Measurements from ENCODE around the gene LRTM2. TPM values are rescaled to one million over a fixed set of nuclear protein-coding genes. Genes with fewer than 3 reads are reported as not detected.

Gene LRTM2
- total and polyA plus RNA-seq, 9 of the 15 experiments (the other 6 are each of a cell fraction or from before 2014, with no cell fraction given) = 0.09 TPM; not detected in 8

DNA sequence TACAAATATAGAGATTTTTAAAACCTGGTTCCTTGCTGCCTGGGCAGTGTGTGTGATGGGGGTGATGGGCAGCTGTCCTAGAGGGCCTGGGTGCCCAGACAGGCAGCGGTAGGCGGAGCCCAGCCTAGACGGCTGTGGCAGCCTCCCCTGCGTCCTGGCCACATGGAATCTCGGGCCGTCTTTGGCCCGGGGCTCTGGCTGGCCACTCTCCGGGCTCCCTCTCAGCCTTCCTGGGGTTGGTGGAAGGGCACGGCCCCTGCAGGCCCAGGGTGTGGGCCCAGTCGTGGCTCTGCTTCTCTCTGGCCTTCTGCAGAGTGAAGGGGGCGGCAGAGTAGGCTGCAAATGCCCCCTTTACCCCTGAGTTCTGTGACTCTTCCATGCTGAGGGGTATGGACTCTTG, 2.3 kb downstream of the LRTM2 start:
- ChIA-PET CTCF (ENCODE audit: low intra/inter-chr PET ratio) (no interaction called here), POLR2A (no interaction called here)
- H3K4me3 ChIP-seq = no peak overlapping the region
- intact Hi-C loops (cut with micrococcal nuclease) (no loop called here), in situ Hi-C loops (cut with MboI) (no loop called here)
- H3K9ac ChIP-seq (ENCODE audit: insufficient read depth in 1 of 2, low read depth in 2 of 2, low read length in 2 of 2) = no peak overlapping the region
- H3K4me1 ChIP-seq (replicated peaks in 1 of 2; ENCODE audit: control insufficient read depth in 2 of 2, insufficient read depth in 2 of 2, low read length in 2 of 2) = peaks cover 0 to 17% of the 10 kb centered on the region in 2 experiments; a peak in 2 of 5 replicates
- DNase-seq (ENCODE audit: extremely low read depth in 1 of 4, low spot score in 3 of 4) = no peak
- peaks cover 29 to 81% of the 10 kb centered on the region in 2 experiments; a peak in 4 of 5 replicates for H3K27me3 ChIP-seq (ENCODE audit: control insufficient read depth in 2 of 2, insufficient read depth in 2 of 2, low read length in 2 of 2)
- H2AFZ ChIP-seq (ENCODE audit: low read depth, low read length) = no peak overlapping the region
- H3K27ac ChIP-seq (ENCODE audit: extremely low read depth, low read depth, low read length) = no peak overlapping the region
- peaks cover 6% of the 10 kb centered on the region; the same call in 1 of the 2 replicates for H4K20me1 ChIP-seq (replicated peaks; ENCODE audit: control insufficient read depth, insufficient read depth, low read length)
- no peaks in the 10 kb centered on the region for H3K9me3 ChIP-seq (replicated peaks; ENCODE audit: control insufficient read depth, insufficient read depth, low read depth, low read length)
- H3K9me1 ChIP-seq (ENCODE audit: control insufficient read depth, insufficient read depth, low read length) = no peaks in the 10 kb centered on the region
- no peaks in the 10 kb centered on the region for H3K36me3 ChIP-seq (ENCODE audit: control insufficient read depth, insufficient read depth, low read length)
- no peak for FAIRE-seq
- H3K4me2 ChIP-seq (ENCODE audit: insufficient read depth, low read length) = no peak overlapping the region
- WGBS (ENCODE audit: insufficient coverage, low coverage, missing lambda C conversion rate) = 2% methylated on average over 9 of the region's 11 CpGs
- no peak for TF ChIP-seq SMARCA5 (IDR thresholded peaks at IDR 0.05)
- BruUV-seq (replicated peaks) = no TSS peak
- no peaks in the 10 kb centered on the region for H3K79me2 ChIP-seq (ENCODE audit: control insufficient read depth, insufficient read depth, low read length)
- no peak for ATAC-seq

DNA sequence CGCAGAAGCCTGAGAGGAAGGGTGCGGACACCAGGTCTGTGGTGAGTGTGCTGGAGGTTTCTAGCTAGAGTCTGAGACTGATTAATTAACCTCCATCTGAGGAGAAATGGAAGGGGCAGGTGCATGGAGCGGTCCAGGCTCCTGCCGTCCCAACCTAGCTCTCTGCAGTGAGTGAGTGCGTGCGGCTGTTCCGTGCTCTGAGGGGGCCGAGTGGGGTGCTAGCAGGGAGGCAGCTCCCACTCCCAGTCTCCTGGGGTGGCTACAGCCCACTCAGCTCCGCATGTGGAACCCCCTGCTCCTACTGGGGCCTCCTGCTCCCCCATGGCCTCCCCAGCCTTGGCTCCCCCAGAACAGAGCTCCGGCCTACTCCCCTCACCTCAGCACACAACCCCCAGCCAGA, 2.9 kb downstream of the LRTM2 start:
- ChIA-PET CTCF (ENCODE audit: low intra/inter-chr PET ratio) (no interaction called here), POLR2A (interaction anchor here (0.8 to 1.6 kb wide), 3 partner anchors 8 to 51 kb away, joined by 3 to 7 read pairs (median 4); no protein-coding TSS in a partner anchor)
- no peaks in the 10 kb centered on the region for H3K79me2 ChIP-seq (ENCODE audit: control insufficient read depth, insufficient read depth, low read length)
- in situ Hi-C loops (cut with MboI) = no loop called here
- peaks cover 0 to 18% of the 10 kb centered on the region in 2 experiments; a peak in 2 of 5 replicates for H3K4me1 ChIP-seq (replicated peaks in 1 of 2; ENCODE audit: control insufficient read depth in 2 of 2, insufficient read depth in 2 of 2, low read length in 2 of 2)
- H3K9ac ChIP-seq (ENCODE audit: insufficient read depth in 1 of 2, low read depth in 2 of 2, low read length in 2 of 2) = no peak overlapping the region
- FAIRE-seq = no peak
- H3K4me2 ChIP-seq (ENCODE audit: insufficient read depth, low read length) = no peak overlapping the region
- 34% methylated on average over 4 of the region's 10 CpGs for WGBS (ENCODE audit: insufficient coverage, low coverage, missing lambda C conversion rate)
- no TSS peak for BruUV-seq (replicated peaks)
- H3K27me3 ChIP-seq (ENCODE audit: control insufficient read depth in 2 of 2, insufficient read depth in 2 of 2, low read length in 2 of 2) = peaks cover 29 to 87% of the 10 kb centered on the region in 2 experiments; a peak in 4 of 5 replicates
- H3K27ac ChIP-seq (ENCODE audit: extremely low read depth, low read depth, low read length) = no peak overlapping the region
- ATAC-seq = no peak
- H2AFZ ChIP-seq (ENCODE audit: low read depth, low read length) = no peak overlapping the region
- intact Hi-C loops (cut with micrococcal nuclease) = no loop called here
- no peaks in the 10 kb centered on the region for H3K9me3 ChIP-seq (replicated peaks; ENCODE audit: control insufficient read depth, insufficient read depth, low read depth, low read length)
- DNase-seq (ENCODE audit: extremely low read depth in 1 of 4, low spot score in 3 of 4) = no peak
- H3K9me1 ChIP-seq (ENCODE audit: control insufficient read depth, insufficient read depth, low read length) = no peaks in the 10 kb centered on the region
- no peak overlapping the region for H3K4me3 ChIP-seq
- H4K20me1 ChIP-seq (replicated peaks; ENCODE audit: control insufficient read depth, insufficient read depth, low read length) = peaks cover 6% of the 10 kb centered on the region; the same call in 1 of the 2 replicates
- H3K36me3 ChIP-seq (ENCODE audit: control insufficient read depth, insufficient read depth, low read length) = no peaks in the 10 kb centered on the region
- TF ChIP-seq RNF2 (IDR thresholded peaks at IDR 0.05) (no peak), ZEB2 (IDR thresholded peaks at IDR 0.05) (no peak), SLC30A9 (CRISPR knock-in tag; IDR thresholded peaks at IDR 0.05) (no peak), ZBTB7A (IDR thresholded peaks at IDR 0.05; ENCODE audit: borderline replicate concordance, control insufficient read depth, low read depth, low read length) (no peak), ADNP (tag; IDR thresholded peaks at IDR 0.05) (no peak), GABPB2 (CRISPR knock-in tag; conservative IDR thresholded peaks at IDR 0.05) (no peak), NR2F6 (CRISPR knock-in tag; IDR thresholded peaks at IDR 0.05) (no peak), NCOA6 (IDR thresholded peaks at IDR 0.05) (no peak), C11orf30 (IDR thresholded peaks at IDR 0.05; ENCODE audit: low read depth) (no peak)
- TF ChIP-seq, protein P1, sequence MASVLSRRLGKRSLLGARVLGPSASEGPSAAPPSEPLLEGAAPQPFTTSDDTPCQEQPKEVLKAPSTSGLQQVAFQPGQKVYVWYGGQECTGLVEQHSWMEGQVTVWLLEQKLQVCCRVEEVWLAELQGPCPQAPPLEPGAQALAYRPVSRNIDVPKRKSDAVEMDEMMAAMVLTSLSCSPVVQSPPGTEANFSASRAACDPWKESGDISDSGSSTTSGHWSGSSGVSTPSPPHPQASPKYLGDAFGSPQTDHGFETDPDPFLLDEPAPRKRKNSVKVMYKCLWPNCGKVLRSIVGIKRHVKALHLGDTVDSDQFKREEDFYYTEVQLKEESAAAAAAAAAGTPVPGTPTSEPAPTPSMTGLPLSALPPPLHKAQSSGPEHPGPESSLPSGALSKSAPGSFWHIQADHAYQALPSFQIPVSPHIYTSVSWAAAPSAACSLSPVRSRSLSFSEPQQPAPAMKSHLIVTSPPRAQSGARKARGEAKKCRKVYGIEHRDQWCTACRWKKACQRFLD (CRISPR knock-in tag; IDR thresholded peaks at IDR 0.05) = no peak
- TF ChIP-seq, protein P2, sequence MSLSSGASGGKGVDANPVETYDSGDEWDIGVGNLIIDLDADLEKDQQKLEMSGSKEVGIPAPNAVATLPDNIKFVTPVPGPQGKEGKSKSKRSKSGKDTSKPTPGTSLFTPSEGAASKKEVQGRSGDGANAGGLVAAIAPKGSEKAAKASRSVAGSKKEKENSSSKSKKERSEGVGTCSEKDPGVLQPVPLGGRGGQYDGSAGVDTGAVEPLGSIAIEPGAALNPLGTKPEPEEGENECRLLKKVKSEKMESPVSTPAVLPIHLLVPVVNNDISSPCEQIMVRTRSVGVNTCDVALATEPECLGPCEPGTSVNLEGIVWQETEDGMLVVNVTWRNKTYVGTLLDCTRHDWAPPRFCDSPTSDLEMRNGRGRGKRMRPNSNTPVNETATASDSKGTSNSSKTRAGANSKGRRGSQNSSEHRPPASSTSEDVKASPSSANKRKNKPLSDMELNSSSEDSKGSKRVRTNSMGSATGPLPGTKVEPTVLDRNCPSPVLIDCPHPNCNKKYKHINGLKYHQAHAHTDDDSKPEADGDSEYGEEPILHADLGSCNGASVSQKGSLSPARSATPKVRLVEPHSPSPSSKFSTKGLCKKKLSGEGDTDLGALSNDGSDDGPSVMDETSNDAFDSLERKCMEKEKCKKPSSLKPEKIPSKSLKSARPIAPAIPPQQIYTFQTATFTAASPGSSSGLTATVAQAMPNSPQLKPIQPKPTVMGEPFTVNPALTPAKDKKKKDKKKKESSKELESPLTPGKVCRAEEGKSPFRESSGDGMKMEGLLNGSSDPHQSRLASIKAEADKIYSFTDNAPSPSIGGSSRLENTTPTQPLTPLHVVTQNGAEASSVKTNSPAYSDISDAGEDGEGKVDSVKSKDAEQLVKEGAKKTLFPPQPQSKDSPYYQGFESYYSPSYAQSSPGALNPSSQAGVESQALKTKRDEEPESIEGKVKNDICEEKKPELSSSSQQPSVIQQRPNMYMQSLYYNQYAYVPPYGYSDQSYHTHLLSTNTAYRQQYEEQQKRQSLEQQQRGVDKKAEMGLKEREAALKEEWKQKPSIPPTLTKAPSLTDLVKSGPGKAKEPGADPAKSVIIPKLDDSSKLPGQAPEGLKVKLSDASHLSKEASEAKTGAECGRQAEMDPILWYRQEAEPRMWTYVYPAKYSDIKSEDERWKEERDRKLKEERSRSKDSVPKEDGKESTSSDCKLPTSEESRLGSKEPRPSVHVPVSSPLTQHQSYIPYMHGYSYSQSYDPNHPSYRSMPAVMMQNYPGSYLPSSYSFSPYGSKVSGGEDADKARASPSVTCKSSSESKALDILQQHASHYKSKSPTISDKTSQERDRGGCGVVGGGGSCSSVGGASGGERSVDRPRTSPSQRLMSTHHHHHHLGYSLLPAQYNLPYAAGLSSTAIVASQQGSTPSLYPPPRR (CRISPR knock-in tag; IDR thresholded peaks at IDR 0.05; ENCODE audit: borderline replicate concordance) = no peak

Data from K562 (cell line).